ENCODE results near the gene PRODH2. TPM values are rescaled to one million over a fixed set of nuclear protein-coding genes. Genes with fewer than 3 reads are reported as not detected.

The PRODH2 gene, protein sequence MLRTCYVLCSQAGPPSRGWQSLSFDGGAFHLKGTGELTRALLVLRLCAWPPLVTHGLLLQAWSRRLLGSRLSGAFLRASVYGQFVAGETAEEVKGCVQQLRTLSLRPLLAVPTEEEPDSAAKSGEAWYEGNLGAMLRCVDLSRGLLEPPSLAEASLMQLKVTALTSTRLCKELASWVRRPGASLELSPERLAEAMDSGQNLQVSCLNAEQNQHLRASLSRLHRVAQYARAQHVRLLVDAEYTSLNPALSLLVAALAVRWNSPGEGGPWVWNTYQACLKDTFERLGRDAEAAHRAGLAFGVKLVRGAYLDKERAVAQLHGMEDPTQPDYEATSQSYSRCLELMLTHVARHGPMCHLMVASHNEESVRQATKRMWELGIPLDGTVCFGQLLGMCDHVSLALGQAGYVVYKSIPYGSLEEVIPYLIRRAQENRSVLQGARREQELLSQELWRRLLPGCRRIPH
- not detected in 2 replicates for polyA plus RNA-seq (2014; cell fraction: cytosol; rRNA removed)
- not detected in 2 replicates for polyA plus RNA-seq (2014; cell fraction: nucleus; rRNA removed)

DNA sequence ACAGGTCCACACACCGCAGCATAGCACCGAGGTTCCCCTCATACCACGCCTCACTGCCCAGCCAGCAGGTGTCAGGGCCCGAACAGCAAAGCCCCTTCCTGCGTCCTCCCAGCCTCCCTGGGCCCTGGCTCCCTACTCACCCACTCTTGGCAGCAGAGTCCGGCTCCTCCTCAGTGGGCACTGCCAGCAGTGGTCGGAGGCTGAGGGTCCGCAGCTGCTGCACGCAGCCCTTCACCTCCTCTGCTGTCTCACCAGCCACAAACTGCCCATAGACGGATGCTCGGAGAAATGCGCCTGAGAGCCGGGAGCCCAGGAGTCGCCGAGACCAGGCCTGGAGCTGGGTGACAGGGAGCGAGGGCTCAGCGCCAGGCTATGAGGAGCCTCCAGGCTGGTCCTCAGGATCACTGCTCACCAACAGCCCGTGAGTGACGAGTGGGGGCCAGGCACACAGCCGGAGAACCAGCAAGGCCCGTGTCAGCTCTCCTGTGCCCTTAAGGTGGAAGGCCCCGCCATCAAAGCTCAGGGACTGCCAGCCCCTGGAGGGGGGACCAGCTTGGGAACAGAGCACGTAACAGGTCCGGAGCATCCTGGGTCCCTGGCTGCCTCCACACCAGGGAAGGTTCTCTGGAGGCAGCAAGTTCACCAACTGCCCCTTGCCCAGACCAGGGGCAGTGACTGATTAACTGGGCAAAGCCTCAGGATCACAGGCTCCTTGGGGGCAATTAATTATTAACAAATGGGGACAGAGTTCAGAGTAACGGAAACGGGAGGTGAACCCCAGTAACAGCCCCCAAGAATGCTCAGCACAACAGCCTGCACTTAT is at the start of gene PRODH2:
Gene PRODH2 (minus strand): TSS at position 626 of the 823 bp plus-strand sequence. CDS start 40 bp downstream, at position 586.
- no peak for DNase-seq (ENCODE audit: low spot score)

DNA sequence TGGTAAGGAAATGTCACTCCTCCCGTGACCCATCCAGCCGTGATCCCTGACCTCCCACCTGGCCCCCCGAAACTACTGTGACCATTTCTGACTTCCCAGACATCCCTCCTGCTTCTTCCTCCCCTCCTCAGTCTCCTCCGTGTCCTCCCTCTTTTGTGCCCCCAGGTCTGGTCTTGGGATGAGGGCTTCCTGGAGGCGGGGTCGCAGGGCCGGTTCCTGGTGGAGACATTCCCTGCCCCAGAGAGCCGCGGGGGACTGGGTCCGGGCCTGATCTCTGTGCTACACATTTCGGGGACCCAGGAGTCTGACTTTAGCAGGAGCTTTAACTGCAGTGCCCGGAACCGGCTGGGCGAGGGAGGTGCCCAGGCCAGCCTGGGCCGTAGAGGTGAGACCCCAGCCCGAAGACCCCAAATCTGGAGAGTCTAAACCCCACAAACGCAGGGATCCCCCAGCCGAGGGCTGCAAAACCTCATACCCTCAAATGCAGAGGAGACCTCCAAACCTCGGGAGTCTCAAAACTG is 49.1 kb upstream of the PRODH2 start:
- DNase-seq (ENCODE audit: low spot score): no peak

GRCh38 chr19:35860818-35861639 is 48.4 kb upstream of the PRODH2 start:
- DNase-seq (ENCODE audit: low spot score): peak; percentile 59

DNA sequence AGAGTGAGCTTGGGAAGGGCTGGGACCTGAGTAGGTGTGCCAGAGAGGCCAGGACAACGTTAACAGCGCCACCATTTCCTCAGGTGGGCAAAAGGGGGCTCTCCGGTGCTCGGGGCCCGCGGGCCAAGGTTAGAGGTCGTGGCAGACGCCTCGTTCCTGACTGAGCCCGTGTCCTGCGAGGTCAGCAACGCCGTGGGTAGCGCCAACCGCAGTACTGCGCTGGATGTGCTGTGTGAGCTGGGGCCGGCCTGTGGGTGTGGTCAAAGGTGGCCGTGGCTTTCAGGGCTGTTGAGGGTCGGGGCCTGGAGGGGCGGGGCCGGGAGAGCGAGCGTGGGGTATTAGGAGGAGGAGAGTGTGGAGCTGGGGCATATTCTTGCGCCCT is 47.8 kb upstream of the PRODH2 start:
- no peak for DNase-seq (ENCODE audit: low spot score)

GRCh38 chr19:35859414-35859813 is 46.8 kb upstream of the PRODH2 start:
- DNase-seq (ENCODE audit: low spot score): no peak

GRCh38 chr19:35858311-35858710 is 45.7 kb upstream of the PRODH2 start:
- no peak for DNase-seq (ENCODE audit: low spot score)

- no peak for DNase-seq (ENCODE audit: low spot score)
These were observed 44.0 kb upstream of the PRODH2 start, which contains the start of gene KIRREL2 for GRCh38 chr19:35856546-35857149. KIRREL2 (plus strand) TSS chr19:35856911; CDS start chr19:35857120, 209 bp downstream.

DNA sequence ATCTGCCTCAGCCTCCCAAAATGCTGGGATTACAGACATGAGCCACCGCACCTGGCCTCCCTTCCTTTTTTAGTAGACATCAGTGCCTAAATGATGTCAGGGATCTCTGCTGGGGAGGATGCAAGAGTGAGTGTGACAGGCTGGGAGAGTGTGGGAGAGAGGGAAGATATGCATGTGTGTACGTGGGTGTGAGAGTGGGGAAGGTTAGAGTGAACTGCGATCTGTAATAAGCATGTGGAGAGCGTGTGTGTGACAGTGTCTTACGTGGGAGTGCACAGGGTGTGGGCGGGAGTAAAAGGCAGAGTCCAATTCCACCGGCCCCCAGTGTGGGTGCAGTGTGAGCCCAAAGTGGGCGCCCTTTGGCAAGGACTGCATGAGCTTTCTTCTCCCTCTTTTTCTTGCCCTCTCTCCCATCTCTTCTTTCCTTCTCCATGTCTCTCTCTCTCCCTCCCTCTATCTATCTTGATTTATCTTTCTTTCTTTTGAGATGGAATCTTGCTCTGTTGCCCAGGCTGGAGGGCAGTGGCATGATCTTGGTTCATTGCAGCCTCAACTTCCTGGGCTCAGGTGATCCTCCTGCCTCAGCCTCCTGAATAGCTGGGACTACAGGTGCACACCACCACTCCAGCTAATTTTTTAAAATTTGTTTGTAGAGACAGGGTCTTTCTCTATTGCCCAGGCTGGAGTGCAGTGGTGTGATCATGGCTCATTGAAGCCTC is 40.6 kb upstream of the PRODH2 start:
- no peak for DNase-seq (ENCODE audit: low spot score)

GRCh38 chr19:35852029-35852780 is 39.6 kb upstream of the PRODH2 start, which contains the start of gene NPHS1:
NPHS1 (minus strand) TSS chr19:35852504; CDS start chr19:35851837, 667 bp downstream.
- DNase-seq (ENCODE audit: low spot score): no peak

DNA sequence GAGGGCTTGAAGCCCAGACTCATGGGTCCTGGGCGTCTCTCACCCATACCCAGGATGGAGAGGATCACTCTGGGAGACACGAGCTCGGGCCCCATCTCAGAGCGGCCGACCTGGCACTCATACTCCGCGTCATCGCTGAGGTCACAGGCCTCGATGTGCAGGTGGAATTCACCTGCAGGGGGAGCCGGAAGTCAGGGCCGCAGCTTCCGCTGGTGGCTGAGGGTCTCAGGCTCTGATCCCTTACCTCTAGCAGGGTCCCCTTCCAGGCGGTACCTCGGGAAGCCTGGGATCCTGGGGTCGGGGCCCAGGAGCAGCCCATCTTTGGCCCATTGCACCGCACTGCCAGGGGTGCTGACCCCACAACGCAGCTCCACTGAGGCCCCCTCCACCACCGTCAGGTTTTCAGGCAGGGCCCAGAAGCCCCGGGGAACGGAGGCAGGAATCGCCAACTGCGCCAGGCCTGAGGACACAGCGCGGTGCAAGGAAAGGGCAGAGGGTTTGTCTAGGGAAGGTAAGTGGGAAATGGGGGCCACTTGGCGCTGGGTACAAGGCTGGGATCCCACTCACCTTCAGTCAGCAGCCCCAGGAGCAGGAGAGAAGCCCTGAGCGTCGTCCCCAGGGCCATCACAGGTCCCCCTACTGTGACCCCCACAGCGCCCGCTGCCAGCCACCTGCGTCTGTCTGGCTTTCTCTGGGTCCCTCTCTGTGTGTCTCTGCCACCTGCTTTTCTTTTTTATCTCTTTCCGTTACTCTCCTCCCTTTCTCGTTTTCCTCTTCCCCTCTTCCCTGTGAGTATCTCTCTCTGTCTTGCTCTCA is 38.8 kb upstream of the PRODH2 start:
- DNase-seq (ENCODE audit: low spot score): no peak

DNA sequence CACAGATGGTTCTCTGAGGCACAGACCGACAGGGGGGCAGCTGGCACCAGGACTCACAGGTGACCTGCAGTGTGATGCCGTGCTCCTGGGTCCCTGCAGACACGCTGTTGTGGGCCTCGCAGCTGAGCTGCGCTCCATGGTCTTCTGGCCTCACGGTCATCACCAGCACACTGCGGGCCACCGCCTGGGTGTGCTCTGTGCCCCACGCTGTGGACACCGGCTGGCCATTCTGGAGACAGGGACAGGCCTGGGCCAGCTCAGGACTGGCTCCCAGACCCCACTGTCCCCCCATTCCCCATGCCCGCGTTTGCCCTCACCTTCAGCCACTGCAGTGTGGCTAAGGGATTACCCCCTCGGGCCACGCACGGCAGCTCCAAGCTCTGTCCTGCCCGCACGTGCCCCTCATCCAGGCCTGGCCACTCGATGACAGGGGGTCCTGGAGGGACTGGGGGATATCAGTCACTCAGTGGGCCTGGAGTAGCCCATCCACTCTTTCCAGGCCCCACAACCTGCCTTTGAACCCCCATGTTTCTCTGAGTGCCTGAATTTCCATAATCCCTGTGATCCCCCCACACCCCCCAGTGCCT is 36.4 kb upstream of the PRODH2 start:
- DNase-seq (ENCODE audit: low spot score): no peak

GRCh38 chr19:35848486-35848885 is 35.8 kb upstream of the PRODH2 start:
- no peak for DNase-seq (ENCODE audit: low spot score)

DNA sequence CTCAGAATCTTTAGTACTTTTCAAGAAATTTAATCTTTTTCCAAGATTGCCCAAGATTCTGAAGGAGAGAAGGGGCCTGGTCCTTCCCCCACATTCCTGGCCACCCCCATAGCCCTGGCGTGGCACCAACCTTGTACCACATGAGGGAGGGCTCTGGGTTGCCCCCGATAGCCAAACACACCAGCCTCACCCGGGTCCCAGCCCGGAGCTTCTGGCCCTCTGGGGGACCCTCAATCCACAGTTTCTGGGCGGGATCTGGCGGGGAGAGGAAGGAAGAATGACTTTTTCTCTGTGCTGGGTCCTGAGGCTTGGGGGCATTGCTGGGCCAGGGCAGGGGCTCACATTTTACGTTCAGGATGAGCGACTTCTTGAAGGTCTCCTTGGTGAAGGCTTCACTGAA is 35.3 kb upstream of the PRODH2 start:
- DNase-seq (ENCODE audit: low spot score): no peak

GRCh38 chr19:35846038-35846668 is 33.5 kb upstream of the PRODH2 start:
- no peak for DNase-seq (ENCODE audit: low spot score)

- no peak for DNase-seq (ENCODE audit: low spot score)
These were observed 32.8 kb upstream of the PRODH2 start for GRCh38 chr19:35845215-35846037.

DNA sequence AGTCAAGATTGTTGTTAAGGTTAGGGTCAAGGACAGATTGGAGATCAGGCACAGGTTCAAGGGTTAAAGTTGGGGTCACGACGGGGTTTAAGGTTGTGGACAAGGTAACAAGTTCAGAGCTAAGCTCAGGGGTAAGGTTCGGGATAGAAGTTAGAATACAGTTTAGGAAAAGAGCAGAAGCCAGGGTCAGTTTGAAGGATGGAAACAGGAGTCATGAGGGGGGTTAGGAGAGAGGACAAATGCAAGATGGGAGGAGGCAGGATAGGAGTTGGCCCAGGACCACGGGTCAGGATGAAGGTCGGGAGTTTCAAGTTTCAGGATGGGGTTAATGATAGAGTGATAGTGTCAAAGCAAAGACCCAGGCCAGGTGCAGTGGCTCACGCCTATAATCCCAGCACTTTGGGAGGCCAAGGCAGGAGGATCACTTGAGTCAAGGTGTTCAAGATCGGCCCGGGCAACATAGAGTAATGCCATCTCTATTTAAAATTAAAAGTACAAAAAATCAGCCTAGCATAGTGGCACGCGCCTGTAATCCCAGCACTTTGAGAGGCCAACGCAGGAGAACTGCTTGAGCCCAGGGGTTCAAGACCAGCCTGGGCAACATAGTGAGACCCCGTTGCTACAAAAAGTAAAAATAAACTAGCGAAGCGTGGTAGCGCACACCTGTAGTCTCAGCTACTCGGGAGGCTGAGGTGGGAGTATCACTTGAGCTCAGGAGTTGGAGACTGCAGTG is 32.0 kb upstream of the PRODH2 start:
- no peak for DNase-seq (ENCODE audit: low spot score)
